ENCODE measurements around the gene MICAL3.

- TF ChIP-seq CTCF (IDR thresholded peaks at IDR 0.05) (no peak), ZFX (IDR thresholded peaks at IDR 0.05; ENCODE audit: borderline replicate concordance) (no peak)
Measured at GRCh38 chr22:18044548-18045271, 20.3 kb upstream of the MICAL3 start.
